Testis (tissue), 3 donors: ENCODE measurements around the gene HDAC2. TPM values are rescaled to one million over a fixed set of nuclear protein-coding genes. Genes with fewer than 3 reads are reported as not detected.

Experiments used
- DNase-seq: peaks from one replicate; pipeline ENCODE4 v3.0.0-alpha.2; 2019
- H3K27ac ChIP-seq, 2 donors: fragments of 200-600 bp; sonication (generic); one replicate each; pipeline ENCODE4 v1.5.1; 2019
- H3K27me3 ChIP-seq: fragments of 200-600 bp; sonication (generic); one replicate; pipeline ENCODE4 v1.5.1; 2019
- H3K36me3 ChIP-seq: fragments of 200-600 bp; sonication (generic); one replicate; pipeline ENCODE4 v1.5.1; 2017; ENCODE audit warnings: low read depth; ENCODE audit errors: missing control alignments
- H3K4me1 ChIP-seq: fragments of 200-600 bp; sonication (generic); one replicate; pipeline ENCODE4 v1.5.1; 2019
- H3K4me3 ChIP-seq, 2 donors: fragments of 200-600 bp; sonication (generic); one replicate each; pipeline ENCODE4 v1.5.1; 2017 to 2019
- H3K9me3 ChIP-seq: fragments of 200-600 bp; sonication (generic); one replicate; pipeline ENCODE4 v1.5.1; 2017
- CTCF ChIP-seq, 3 experiments: fragments of 450-650 bp in 2 of 3; fragments of 200-600 bp in 1 of 3; sonication (generic) in 1 of 3; IDR thresholded peaks; one replicate each; pipeline ENCODE4 v1.5.1; 2016 to 2019; ENCODE audit warnings: antibody characterized with exemption in 3 of 3, mild to moderate bottlenecking in 2 of 3, moderate library complexity in 1 of 3
- POLR2A ChIP-seq: fragments of 450-650 bp; IDR thresholded peaks from one replicate; pipeline ENCODE4 v1.6.1; 2017; ENCODE audit warnings: antibody characterized with exemption, mild to moderate bottlenecking, moderate library complexity
- WGBS, 2 donors: methylation state at CpG; one replicate each; pipeline ENCODE4 v1.1.5; 2018; 5-methylcytosine and 5-hydroxymethylcytosine counted together
- intact Hi-C: fragments of 100-400 bp; cut with DNase I; formaldehyde crosslinking; loops from one replicate; pipeline ENCODE4 v1.15.1; 2023; ENCODE audit warnings: low total_unique reads
- polyA plus RNA-seq: library from polyadenylated mRNA; stranded (reverse); fragments of 350-450 nt; fragmentation: Illumina TruSeq; extraction: RNeasy Lipid Tissue Mini Kit (QIAGEN cat#74804); gene quantifications from one replicate; pipeline ENCODE4 v1.2.3, GENCODE V29; 2014; ENCODE audit warnings: low read depth, low replicate concordance; ENCODE audit not compliant: insufficient read depth
- total RNA-seq, 2 donors: library from RNA; depleted of rRNA; stranded (reverse); fragments of >200 nt; gene quantifications; one replicate each; pipeline ENCODE4 v1.2.3, GENCODE V29; 2016

Gene HDAC2
- total and polyA plus RNA-seq, 3 donors from 2014 or later, result 99.3 to 146 (median 119) TPM

- peaks cover 16% of the 10 kb centered on the region for H3K4me1 ChIP-seq
- no peaks in the 10 kb centered on the region for H3K27me3 ChIP-seq
- no peak for DNase-seq
- H3K36me3 ChIP-seq, result no peaks in the 10 kb centered on the region
- intact Hi-C loops, result no loop called here
- H3K9me3 ChIP-seq, result no peaks in the 10 kb centered on the region
- H3K4me3 ChIP-seq, result no peak overlapping the region
- TF ChIP-seq POLR2A (no peak), CTCF (IDR thresholded peaks at IDR 0.05) (no peak)
- no peak overlapping the region for H3K27ac ChIP-seq
- 31 to 46% methylated on average over 6 of the region's 6 CpGs for WGBS, 2 donors
These were observed 2.5 kb downstream of the HDAC2 start for GRCh38 chr6:113968472-113968871.

- WGBS, 2 donors, result 27 to 32% methylated on average over 3 of the region's 3 CpGs
- Histone ChIP-seq H3K9me3 (no peaks in the 10 kb centered on the region), H3K4me3 (no peak overlapping the region), H3K4me1 (peaks cover 16% of the 10 kb centered on the region), H3K27ac (no peak overlapping the region), H3K27me3 (no peaks in the 10 kb centered on the region), H3K36me3 (no peaks in the 10 kb centered on the region)
- intact Hi-C loops, result no loop called here
- TF ChIP-seq CTCF (IDR thresholded peaks at IDR 0.05) (no peak), POLR2A (no peak)
- DNase-seq, result no peak
These were observed 3.2 kb downstream of the HDAC2 start for GRCh38 chr6:113967777-113968176.

GRCh38 chr6:113960795-113961194, 10.2 kb downstream of the HDAC2 start:
- WGBS, 2 donors, result 43 to 50% methylated on average over 2 of the region's 2 CpGs
- no peaks in the 10 kb centered on the region for H3K36me3 ChIP-seq
- H3K9me3 ChIP-seq, result no peaks in the 10 kb centered on the region
- no peak for TF ChIP-seq POLR2A
- no peak for TF ChIP-seq CTCF (IDR thresholded peaks at IDR 0.05)
- no peak overlapping the region for H3K27ac ChIP-seq
- H3K4me3 ChIP-seq, result no peak overlapping the region
- intact Hi-C loops, result no loop called here
- DNase-seq, result no peak
- no peaks in the 10 kb centered on the region for H3K4me1 ChIP-seq
- H3K27me3 ChIP-seq, result no peaks in the 10 kb centered on the region

- peaks cover 4% of the 10 kb centered on the region for H3K4me1 ChIP-seq
- WGBS, 2 donors, result 65 to 78% methylated on average over 1 of the region's 1 CpG
- no peak overlapping the region for H3K27ac ChIP-seq
- no peak for DNase-seq
- no peaks in the 10 kb centered on the region for H3K27me3 ChIP-seq
- no peak overlapping the region for H3K4me3 ChIP-seq
- H3K36me3 ChIP-seq, result no peaks in the 10 kb centered on the region
- no peaks in the 10 kb centered on the region for H3K9me3 ChIP-seq
- intact Hi-C loops, result no loop called here
- TF ChIP-seq CTCF (IDR thresholded peaks at IDR 0.05) (no peak), POLR2A (no peak)
These were observed 11.7 kb downstream of the HDAC2 start for GRCh38 chr6:113959235-113959634.

GRCh38 chr6:113954653-113955052, 16.3 kb downstream of the HDAC2 start:
- H3K36me3 ChIP-seq, result no peaks in the 10 kb centered on the region
- no peak for DNase-seq
- H3K4me1 ChIP-seq, result peaks cover 4% of the 10 kb centered on the region
- H3K27ac ChIP-seq, result no peak overlapping the region
- TF ChIP-seq POLR2A (no peak), CTCF (IDR thresholded peaks at IDR 0.05) (no peak)
- WGBS, 2 donors, result 87 to 89% methylated on average over 1 of the region's 1 CpG
- H3K4me3 ChIP-seq, result no peak overlapping the region
- no peaks in the 10 kb centered on the region for H3K27me3 ChIP-seq
- no peaks in the 10 kb centered on the region for H3K9me3 ChIP-seq
- intact Hi-C loops, result no loop called here
